Adrenal gland (tissue), 5 donors: ENCODE measurements around the gene STX18.

Experiments used
- POLR2A ChIP-seq, 2 donors: fragments of 450-650 bp; IDR thresholded peaks; one replicate each; pipeline ENCODE4 v1.6.1; 2017; ENCODE audit warnings: antibody characterized with exemption in 2 of 2, mild to moderate bottlenecking in 2 of 2, moderate library complexity in 1 of 2
- TF ChIP-seq, protein P1 (sequence below), 6 experiments: fragments of 450-650 bp in 4 of 6; fragments of 200-600 bp in 2 of 6; sonication (generic) in 1 of 6; IDR thresholded peaks; 1 replicate in 5 of 6; 2 replicates in 1 of 6; pipeline versions ENCODE4 v1.5.1 to v1.8.0; 2016 to 2021; ENCODE audit warnings: antibody characterized with exemption in 6 of 6, mild to moderate bottlenecking in 2 of 6, moderate library complexity in 1 of 6
- donor health status: DM: no; HTN: no; CAD: no.

- TF ChIP-seq, protein P1, sequence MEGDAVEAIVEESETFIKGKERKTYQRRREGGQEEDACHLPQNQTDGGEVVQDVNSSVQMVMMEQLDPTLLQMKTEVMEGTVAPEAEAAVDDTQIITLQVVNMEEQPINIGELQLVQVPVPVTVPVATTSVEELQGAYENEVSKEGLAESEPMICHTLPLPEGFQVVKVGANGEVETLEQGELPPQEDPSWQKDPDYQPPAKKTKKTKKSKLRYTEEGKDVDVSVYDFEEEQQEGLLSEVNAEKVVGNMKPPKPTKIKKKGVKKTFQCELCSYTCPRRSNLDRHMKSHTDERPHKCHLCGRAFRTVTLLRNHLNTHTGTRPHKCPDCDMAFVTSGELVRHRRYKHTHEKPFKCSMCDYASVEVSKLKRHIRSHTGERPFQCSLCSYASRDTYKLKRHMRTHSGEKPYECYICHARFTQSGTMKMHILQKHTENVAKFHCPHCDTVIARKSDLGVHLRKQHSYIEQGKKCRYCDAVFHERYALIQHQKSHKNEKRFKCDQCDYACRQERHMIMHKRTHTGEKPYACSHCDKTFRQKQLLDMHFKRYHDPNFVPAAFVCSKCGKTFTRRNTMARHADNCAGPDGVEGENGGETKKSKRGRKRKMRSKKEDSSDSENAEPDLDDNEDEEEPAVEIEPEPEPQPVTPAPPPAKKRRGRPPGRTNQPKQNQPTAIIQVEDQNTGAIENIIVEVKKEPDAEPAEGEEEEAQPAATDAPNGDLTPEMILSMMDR (IDR thresholded peaks at IDR 0.05), result no peak
- no peak for TF ChIP-seq POLR2A (IDR thresholded peaks at IDR 0.05)
Observed at GRCh38 chr4:4559596-4559995, 17.7 kb upstream of the STX18 start.
